NCI-H345 (cell line): ENCODE measurements around the gene INSL3.
A peak's percentile ranks its signal among the peaks of the same experiment; 100 is the strongest.

ENCODE experiments used
- DNase-seq: peaks from one replicate; lab custom pipeline; 2025; lab: John Stamatoyannopoulos, UW

INSL3 gene

DNA sequence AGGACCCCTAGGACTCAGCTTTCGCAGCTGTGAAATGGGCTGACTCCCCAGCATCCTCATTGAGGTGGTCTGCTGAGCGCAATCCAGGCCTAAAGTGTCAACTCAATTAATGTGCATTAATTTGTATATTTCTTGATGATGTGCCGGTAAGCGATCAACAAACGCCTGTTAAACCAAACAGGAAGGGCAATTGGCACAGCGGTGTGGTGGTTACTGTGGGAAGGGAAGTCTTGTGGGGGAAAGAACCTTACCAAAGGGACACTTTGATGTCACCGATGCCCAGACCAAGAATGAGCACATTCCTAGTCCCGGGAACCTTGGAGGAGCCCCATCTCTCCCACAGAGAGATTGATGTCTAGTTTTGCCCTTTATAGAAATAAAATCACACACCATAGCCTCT, 24.8 kb upstream of the INSL3 start:
- no peak for DNase-seq

DNA sequence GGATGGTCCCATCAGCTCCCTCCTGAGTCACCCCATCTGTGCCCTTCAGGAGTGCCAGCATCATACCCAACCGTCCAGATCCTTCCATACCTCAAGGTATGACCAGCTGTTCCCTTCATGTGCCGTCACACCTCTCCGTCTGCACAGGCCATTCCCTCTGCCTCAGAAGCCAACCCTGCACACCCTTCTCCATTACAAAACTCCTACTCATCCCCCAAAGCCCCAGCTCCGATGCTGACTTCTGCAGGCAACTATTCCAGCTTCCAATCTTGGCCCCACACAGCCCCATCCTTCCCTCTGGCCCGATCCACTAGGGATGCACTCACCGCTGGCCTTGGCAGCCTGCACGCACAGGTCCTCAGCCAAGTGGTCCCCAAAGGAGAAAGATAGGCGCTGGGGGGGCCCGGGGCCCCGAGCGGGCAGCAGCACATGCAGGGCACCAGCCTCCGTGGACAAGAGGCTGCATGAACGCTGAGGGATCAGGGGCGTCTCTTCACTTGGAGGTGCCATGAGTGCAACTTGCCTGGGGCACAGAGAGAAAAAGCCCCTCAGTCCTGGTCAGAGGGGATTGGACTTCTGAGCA, 22.7 kb upstream of the INSL3 start:
- DNase-seq: no peak

DNA sequence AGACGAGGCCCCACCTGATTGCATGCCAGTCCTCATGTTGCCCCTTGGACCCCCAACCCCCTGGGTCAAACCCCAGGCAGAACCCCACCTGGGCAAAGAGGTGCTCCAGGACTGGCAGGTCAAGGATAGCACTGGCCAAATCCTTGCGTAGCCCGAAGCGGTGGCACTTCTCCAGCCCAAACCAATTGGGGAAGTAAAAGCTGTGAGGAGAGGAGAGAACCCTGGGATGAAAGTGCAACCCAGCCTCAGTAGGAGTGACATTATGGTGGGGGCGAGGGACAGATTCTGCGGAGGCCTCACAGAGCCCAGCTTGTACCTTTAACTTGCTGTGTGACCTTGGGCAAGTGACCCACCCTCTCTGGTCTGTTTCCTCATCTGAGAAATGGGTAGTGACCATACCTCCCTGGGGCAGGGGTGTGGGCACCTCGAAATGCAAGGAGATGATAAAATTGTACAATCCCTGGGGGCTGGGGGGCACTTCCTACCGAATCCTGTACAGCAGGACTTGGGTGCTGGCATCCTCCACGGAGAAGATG, 22.0 kb upstream of the INSL3 start:
- no peak for DNase-seq

DNA sequence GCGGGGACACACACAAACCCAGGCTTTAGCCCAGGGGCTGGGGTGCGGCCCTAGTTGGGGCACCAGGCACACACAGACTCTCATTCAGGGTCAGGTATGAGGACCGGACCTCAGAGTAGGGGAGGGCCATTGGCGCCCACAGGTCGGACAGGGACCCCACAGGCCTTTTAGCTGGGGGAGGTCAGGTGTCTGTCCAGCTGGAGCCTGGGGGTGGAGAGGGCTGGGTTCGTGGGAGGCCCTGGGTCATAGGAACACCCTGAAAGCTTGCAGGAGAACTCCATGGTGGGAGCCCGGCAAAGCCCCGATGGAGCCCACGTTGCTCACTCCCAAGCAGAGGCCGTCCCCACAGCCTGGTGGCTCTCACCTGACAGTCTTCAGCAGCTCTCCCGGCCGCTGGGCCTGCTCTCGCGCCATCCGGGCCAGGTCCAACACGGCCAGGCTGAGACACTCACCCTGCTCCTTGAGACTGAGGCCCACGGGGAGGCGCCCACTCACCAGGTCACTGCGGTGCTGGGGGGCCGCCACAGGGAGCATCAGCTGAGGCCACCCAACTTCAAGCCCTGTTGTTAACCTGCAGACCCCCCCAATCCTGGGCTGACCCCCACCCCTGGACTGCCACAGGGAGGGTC, 21.5 kb upstream of the INSL3 start:
- DNase-seq: no peak

DNA sequence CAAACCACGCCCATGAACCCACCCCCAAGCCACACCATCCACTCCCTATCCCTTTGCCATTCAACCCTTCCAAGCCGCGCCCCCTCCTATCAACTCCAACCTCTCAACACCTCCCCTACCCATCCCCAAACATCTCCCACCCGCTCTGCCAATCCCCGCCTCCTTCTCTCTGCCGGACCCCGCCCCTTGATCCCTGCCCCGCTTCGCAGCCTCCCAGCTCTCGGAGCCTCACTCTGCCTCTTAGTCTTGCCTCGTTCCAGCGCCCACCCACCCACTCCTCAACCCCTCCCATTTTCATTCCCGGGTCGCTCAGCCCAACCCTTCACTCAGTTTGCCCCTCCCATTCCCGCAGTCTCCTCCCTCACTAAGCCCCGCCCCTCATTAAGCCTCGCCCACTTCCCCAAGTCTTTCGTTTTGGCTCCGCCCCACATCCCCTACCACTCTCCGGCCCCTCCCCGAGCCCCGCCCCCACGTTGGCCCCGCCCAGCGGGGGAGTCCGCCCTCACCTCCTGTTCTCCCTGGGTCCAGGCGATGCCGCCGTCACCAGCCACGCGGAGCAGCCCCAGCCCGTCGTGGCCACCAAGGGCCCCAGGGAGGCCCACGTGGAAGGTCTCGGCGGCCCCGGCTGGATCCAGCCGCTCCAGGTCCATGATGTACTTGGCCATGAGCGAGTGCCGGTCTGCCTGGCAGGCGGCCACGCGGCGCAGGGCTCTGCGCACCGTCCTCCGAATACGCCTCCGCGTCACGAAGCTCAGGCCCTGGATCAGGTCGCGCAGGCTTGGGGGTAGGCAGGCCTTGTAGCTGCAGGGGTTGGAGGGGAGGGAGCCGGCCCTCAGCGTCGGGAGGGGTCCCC, 20.7 kb upstream of the INSL3 start:
- DNase-seq: peak; percentile 88

DNA sequence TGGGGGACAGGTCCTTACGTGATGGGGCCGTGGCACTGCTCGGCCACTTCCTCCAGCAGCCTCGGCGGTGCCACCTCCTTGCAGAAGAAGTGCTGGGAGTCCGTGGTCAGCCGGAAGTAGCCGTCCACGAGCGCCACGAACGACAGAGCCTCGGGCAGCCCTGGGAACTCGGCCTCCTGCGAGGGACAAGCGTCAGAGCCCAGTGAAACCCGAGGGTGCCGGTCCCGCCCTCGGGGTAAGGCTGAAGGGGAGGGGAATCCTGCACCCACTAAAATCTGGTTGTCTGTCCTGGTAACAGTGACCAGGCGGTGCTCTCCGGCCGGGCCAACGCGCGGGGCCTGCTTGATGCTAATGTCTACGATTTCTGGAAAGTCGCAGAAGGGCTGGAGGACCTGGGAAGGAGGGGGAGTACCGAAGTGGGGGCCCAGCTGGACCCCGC, 20.1 kb upstream of the INSL3 start:
- DNase-seq: peak; percentile 34

DNA sequence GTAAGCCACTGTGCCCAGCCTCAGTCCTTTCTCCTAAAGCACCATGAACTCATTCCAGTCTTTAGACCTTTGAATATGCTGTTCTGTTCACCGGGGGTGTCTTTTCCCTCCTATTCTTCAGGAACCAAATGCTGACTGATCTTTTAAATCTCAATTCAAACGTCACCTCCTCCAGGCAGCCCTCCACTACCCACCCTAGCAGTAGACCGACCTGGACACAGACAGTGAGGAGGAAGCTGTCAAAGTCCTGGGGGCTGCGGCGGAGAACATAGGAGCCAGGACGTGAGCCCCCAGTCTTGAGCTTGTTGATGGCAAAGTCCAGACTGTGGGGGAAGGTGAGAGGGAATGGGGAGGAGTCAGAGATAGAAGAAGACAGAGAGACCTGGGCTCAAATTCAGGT, 18.7 kb upstream of the INSL3 start:
- DNase-seq: no peak

DNA sequence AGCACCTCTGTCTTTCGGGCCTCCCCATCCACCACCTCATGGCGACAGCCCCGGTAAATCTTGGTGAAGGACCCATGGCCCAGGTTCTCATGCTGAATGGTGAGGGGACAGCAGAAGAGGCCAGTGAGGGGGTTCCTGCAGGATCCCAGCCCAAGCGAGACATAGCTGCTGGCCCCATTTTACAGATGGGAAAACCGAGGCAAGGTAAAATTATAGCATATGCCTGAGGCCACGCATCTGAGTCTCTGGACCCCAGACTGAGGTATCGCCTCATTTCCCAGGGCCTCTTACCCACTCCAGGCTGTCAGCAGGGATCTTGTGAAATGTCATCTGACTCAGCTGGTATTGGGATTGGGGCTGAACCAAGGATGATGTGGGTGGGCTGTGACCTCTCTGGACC, 16.7 kb upstream of the INSL3 start:
- no peak for DNase-seq

DNA sequence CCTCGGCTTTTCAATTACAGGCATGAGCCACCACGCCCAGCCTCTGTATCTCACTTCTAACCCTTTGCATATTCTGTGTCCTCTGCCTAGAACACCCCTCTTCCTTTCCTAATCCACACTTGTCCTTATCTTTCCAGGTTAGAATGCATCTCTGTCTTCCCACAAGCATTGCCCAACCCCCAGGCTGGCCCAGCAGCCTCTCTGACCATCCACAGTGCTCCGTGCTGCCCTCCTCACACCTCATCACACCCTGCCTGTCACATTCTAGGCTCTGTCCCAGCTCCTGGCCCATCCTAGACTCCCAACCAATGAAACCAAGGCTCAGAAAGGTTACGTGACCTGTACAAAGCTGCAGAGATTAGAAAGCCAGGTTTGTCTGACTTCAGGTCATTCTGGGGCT, 15.2 kb upstream of the INSL3 start:
- no peak for DNase-seq

DNA sequence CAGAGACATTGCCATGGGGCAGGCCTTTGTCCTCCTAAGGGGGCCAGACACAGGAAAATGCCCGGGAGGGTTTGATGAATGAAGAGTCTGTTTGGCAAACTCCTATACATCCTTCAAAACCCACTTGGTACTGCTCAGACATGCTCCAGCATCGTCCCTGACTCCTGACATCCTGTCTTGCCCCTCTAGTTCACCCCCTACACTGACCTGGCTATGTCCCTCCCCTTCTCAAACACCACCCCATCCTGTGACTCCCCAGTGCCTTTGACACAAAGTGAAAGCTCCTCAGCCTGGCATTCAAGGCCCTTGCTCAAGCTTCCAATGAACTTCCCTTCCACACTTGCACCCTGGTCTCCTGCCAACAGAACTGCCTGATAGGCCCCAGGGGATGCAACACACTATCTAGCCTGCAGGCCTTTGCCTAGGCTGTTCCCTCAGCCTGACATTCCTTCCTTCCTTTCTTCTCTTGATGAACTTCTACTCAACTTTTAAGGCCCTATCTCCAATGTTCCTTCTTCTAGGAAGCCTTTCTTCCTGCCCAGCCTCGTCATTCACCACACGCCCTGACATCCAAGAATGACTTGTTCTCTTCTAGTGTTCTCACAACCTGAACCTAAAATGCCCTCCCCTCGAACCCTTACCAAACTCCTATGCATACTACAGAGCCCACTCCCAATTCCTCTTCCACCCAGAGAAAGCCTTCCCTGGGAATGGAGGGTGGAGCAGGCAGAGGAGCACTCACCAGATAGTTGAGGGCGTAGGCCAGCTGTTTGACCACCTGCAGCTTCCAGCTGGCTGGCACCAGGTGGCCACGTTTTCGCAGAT, 14.1 kb upstream of the INSL3 start:
- peak; percentile 6 for DNase-seq

DNA sequence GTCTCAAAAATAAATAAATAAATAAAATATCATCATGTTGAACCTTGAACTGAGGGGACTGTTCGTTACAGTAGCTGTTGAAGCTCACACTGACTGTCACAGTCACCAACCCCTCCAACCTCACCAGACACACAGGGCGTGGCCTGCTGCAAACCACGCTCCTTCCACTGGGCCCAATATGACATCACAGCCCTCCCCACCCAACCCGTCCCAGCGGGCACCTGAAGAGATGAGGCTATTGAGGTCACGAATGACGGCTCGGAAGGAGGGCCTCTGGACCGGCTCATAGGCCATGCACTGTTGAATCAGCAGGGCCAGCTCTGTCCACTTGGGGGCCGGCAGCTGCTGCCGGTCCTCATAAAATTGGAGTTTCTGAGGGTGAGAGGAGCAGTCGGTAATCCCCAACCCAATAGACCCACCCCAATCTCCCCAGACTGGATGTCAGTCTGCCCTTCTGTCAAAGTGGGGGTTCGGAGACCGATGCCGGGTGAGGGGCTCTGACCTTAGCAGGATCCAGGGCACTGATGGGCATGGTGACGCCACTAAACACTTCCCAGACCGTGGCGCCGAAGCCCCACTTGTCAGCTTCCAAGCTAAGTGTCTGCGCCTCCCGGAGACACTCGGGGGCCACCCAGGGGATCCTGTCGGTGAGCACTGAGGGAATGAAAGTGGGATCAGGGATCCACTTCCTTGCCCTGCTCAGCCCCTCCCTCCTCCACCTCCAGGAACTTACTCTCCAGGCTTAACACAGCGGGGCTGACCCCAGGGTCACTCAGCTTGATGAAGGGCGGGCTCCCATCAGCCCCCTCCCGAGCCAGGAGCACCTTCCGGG, 13.2 kb upstream of the INSL3 start:
- DNase-seq: no peak

DNA sequence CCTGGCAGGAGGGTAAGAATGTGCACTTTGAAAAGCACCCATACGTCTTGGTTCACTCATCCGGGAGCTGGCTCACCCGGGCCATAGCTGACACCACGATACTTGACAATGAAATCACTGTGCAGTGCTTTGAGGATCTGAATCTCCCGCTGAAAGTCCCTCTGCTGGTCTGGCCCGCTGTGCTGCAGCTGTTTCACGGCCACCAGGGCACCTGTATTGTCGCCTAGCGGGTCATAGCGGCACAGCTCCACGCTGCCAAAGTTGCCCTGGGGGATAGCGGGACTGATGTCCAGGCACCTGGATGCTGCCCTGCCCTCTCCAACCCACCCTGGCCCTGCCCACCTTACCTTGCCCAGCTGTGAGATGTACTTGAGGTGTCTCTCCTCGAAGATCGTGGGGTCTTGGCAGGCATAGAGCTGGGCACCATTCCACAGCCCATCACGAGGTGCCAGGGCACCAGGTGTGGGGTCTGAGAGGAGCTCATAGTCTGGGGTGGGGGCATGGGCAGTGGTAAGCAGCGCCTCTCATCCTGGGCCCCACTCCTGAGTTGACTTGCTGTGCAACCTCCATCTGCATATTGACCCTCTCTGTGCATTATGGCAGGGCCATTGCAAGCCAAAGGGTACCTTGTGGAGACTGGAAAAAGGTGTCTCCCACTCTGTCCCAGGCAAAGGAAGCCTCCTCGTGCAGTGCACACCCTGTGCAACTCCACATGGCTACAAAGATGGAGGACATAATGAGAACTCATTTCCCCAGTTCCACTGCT, 11.3 kb upstream of the INSL3 start:
- DNase-seq: no peak

DNA sequence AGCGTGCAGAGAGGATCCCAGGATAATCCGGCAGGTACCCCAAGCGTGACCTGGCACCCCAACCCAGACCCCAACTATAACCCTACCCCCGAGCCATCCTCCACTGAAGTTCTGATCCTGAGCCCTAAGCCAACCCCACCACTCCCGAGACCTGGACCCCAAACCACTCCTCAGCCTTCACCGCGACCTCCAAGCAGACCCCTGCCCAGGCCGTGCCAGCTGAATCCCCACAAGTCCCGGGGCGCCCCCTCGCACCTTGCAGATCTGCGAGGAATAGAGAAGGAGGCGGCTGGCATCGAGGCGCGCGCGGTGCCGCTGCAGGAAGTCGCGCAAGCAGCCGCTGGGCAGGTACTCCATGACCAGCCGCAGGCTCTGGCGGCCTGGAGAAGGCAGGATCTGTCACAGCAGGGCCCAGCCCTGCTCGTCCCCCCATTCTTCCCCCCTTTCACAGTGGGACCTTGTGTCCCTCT, 10.1 kb upstream of the INSL3 start:
- DNase-seq: no peak

DNA sequence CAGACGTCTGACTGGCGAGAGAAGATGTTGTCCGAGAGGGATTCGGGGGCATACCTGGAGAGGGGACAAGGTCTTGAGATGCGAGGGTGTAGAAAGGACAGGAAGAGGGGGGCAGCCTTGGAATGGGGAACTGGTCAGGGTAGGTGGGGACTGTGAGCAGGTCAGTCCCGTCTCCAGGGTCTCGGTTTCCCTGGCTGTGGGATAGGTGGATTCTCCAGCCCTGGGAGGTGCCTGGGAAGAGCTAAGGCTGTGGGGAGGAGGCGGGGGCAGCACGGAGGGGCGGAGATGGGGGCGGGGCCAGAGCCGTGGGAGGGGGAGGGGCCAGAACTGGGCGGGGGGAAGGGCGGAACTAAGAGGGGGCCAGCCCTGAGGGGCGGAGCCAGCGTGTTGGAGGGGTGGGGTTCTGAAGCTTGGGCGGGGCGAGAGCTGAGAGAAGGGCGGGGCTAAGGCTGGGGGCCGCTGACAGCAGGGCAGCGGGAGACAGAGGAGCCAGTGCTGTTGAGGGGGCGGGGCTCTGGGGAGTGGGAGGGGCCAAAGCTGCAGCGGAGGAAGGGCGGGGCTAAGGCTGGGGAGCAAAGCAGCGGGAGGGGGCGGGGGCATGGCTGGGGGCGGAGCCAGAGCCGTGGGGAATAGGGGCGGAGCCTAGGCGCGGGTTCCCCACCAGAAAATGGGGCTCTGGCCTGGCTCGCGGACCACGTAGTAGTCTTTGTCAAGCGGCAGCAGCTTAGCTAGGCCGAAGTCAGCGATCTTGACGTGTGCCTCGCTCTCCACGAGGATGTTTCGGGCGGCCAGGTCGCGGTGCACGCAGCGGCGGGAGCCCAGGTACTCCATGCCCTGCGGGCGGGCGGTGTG, 9.5 kb upstream of the INSL3 start:
- peak; percentile 72 for DNase-seq

DNA sequence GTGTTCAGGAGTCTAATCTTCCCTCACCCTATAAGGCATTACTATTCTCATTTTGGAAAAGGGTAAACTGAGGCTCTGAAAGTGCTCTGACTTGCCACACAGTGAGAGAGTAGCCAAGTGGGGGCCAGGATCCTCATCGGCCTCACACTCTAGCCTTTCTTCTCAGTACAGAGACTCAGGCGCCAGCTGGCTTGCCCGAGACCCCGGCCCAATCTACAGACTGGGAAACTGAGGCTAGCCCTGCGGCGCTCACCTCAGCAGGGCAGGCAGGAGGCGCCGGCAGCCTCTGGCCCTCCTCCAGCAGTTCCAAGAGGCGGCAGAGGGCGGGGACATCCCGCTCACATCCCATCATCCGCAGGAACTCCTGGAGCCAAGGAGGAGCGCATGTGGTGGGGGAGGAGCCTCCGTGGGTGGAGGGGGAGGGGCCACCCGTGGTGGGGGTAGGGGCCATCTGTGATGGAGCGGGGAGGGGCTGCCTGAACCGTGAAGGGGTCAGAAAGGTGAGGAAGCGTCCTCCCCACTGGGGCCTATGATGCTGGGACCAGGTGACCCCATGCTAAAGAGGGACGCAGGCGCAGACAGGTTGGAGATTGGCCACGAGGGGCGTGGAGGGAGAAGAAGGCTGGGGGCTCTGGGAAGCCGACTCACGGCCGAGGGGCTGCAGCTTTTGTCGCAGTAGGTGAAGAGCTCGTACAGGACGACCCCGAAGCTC, 8.7 kb upstream of the INSL3 start:
- DNase-seq: peak; percentile 75

DNA sequence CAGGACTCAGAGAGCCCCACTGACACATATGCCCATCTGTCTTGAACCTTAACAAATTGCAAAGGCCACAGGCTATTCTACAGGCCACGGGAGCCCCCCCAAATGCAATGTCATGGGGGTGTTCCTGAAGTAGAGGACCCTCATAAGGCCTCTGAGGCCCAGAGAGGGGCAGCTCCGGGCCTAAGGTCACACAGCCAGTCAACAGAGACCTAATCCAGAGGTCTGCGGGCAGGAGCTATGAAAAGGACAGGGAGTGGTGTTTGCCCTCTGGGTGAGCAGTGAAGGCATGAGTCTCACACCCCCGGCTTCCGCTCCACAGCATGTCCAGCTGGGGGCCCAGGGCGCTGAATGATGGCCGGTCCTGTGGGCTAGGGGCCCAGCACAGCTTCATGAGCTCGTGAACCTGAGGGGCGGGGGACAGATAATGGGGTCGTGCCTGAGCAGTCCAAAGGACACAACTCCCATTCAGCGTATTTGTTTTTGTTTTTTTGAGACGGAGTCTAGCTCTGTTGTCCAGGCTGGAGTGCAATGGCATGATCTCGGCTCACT, 5.3 kb upstream of the INSL3 start:
- DNase-seq: no peak

DNA sequence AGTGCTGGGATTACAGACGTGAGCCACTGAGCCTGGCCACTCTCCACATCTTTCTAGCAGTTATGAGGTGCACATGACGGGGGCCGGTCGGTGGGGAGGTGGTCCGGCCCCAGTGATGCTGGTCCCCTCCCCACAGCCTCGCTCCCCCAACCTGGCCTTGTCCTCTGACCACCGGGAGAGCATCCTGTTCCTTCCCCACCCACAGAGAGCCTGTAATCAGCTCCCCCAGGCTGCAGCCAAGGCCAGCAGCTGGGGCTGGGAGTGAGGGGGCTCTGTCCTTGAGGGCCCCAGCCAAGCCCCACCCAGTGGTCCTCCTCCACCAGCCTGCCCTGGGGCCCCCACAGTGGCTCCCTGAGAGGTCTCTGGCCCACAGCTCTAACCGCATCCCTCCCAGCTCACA, 3.0 kb upstream of the INSL3 start:
- no peak for DNase-seq

DNA sequence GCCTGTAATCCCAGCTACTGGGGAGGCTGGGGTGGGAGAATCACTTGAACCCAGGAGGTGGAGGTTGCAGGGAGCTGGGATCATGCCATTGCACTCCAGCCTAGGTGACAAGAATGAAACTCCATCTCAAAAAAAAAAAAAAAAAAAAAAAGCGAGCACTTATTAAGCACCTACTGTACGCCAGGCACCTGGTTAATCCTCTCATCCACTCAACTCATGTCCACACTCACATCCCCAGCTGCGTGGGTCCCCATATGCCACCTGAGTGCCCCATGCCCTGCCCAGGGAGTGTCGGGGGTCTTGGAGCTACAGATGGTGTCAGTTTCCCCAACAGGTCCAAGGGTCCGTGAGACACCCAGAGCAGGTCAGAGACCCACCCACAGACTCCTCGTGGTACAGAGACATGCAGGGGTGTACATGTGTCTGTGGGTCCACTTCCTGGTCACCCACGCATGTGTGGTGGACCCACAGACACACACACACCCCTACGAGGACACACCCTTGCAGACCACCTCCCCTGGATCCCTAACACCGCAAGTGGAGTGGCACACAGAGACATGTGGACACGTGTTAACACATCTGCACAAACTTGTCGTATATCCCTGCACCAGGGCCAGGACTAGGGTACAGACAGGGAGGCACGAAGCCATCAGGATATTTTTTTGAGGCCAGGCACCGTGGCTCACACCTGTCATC, 3.5 kb downstream of the INSL3 start:
- DNase-seq: no peak
